CD4-positive, alpha-beta memory T cell (primary cell): Measurements from ENCODE around the gene TNNT1. TPM values are rescaled to one million over a fixed set of nuclear protein-coding genes. Genes with fewer than 3 reads are reported as not detected.

Experiments used
- CTCF ChIA-PET: fragments of 350-600 bp; sonication (Branson Sonifier 250); formaldehyde crosslinking; loops from one replicate; lab custom pipeline; 2021; ENCODE audit warnings: inconsistent platforms; ENCODE audit not compliant: partially characterized antibody; lab: Charles Lee
- POLR2A ChIA-PET: fragments of 350-600 bp; sonication (Branson Sonifier 250); formaldehyde crosslinking; loops from one replicate; lab custom pipeline; 2021; ENCODE audit not compliant: partially characterized antibody; lab: Charles Lee
- DNase-seq, 5 donors: peaks; one replicate each; pipeline versions ENCODE4 v3.0.0 to v3.0.0-alpha.2; 2020 to 2022; ENCODE audit warnings: mixed read lengths in 1 of 5
- H3K27ac ChIP-seq: one replicate; pipeline ENCODE4 v1.7.0; 2013; ENCODE audit warnings: low read depth, low read length
- H3K27me3 ChIP-seq: 2 replicates; pipeline ENCODE4 v1.7.0; 2013; ENCODE audit warnings: mild to moderate bottlenecking, low read length, moderate library complexity; ENCODE audit not compliant: insufficient read depth
- H3K36me3 ChIP-seq: 2 replicates; pipeline ENCODE4 v1.7.0; 2013; ENCODE audit warnings: mild to moderate bottlenecking, low read length, moderate library complexity; ENCODE audit not compliant: insufficient read depth
- H3K4me1 ChIP-seq: 2 replicates; pipeline ENCODE4 v1.7.0; 2013; ENCODE audit warnings: mild to moderate bottlenecking, low read length, moderate library complexity; ENCODE audit not compliant: insufficient read depth
- H3K4me3 ChIP-seq, 2 donors: one replicate each; pipeline ENCODE4 v1.7.0; 2013; ENCODE audit warnings: low read length in 2 of 2, mild to moderate bottlenecking in 1 of 2
- H3K9me3 ChIP-seq, 2 donors: one replicate each; pipeline ENCODE4 v1.7.0; 2013; ENCODE audit warnings: low read length in 2 of 2, control low read depth in 1 of 2; ENCODE audit not compliant: control insufficient read depth in 1 of 2
- H3K27ac Mint-ChIP-seq, 7 donors: one replicate each; pipeline ENCODE4 v1.8.0; 2020 to 2021; ENCODE audit warnings: mixed read lengths in 7 of 7, mild to moderate bottlenecking in 6 of 7, inconsistent platforms in 3 of 7, moderate library complexity in 3 of 7
- H3K27me3 Mint-ChIP-seq, 2 donors: one replicate each; pipeline ENCODE4 v1.8.0; 2020 to 2021; ENCODE audit warnings: mixed read lengths in 2 of 2
- H3K36me3 Mint-ChIP-seq, 2 donors: one replicate each; pipeline ENCODE4 v1.8.0; 2020 to 2021; ENCODE audit warnings: mixed read lengths in 2 of 2, inconsistent platforms in 1 of 2, mild to moderate bottlenecking in 1 of 2
- H3K4me1 Mint-ChIP-seq, 4 donors: one replicate each; pipeline ENCODE4 v1.8.0; 2020 to 2021; ENCODE audit warnings: mixed read lengths in 4 of 4, mild to moderate bottlenecking in 1 of 4
- H3K4me3 Mint-ChIP-seq, 8 donors: one replicate each; pipeline ENCODE4 v1.8.0; 2020 to 2021; ENCODE audit warnings: mixed read lengths in 8 of 8, mild to moderate bottlenecking in 7 of 8, moderate library complexity in 6 of 8, inconsistent platforms in 3 of 8
- H3K9me3 Mint-ChIP-seq, 8 donors: one replicate each; pipeline ENCODE4 v1.8.0; 2020 to 2021; ENCODE audit warnings: mixed read lengths in 8 of 8, mild to moderate bottlenecking in 5 of 8, inconsistent platforms in 3 of 8, moderate library complexity in 1 of 8
- intact Hi-C: fragments of 100-400 bp; cut with micrococcal nuclease; formaldehyde crosslinking; loops from one replicate; pipeline ENCODE4 v1.15.1; 2023
- polyA plus RNA-seq, 2 donors: library from polyadenylated mRNA; unstranded; fragments of 300-500 nt; fragmentation: Illumina TruSeq; gene quantifications; one replicate each; pipeline ENCODE4 v1.2.3, GENCODE V29; 2021
- total RNA-seq, 2 experiments: library from RNA; stranded (reverse); gene quantifications; one replicate each; pipeline ENCODE4 v1.2.3, GENCODE V29; 2021

Gene TNNT1
- total and polyA plus RNA-seq, 4 experiments from 2014 or later = not detected

DNA sequence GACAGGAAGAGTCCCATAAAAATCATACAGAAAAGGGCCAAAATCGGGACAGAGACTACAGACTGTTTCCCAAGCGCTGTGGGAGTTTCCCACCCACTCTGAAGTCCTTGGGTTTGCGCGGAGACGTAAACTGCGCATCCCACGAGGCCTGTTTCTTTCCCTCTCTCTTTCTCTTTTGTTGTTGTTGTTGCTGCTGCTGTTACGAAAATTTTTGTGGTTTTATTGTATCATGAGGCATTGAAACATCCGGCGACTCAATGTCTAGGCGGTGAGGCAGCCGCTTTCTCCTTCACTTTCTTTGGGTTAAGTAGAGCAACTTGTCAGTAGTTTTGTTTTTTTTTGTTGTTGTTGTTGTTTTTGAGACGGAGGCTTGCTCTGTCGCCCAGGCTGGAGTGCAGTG is 30.0 kb downstream of the TNNT1 start:
- H3K9me3 Mint-ChIP-seq = peaks cover 0 to 3% (median 0%) of the 10 kb centered on the region in 8 donors

DNA sequence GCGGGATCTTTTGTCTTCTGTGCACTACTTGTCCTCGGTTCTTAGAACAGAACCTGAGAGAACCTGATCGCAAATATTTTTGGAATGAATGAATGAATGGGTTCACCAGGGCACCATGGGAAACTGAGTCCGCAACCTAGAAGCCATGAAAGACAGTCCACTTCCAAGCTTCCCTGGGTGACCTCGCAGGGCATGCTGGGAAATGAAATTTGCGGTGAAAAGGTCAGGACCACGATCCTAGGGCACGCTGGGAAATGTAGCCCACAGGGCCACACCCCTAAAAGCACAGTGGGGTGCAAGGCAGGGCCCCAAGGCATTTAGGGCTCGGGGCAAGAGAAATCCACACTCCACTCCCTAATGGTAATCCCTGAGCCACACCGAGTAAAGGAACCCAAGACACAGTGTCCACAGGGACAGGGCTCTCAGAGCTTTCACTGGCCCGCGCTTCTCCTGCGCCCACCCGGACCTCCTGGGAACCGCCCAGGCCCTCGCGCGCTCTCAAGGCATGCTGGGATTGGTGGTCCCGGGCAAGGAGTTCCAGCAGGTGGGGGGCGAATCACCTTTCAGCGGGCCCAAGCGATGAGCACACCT is 30.5 kb downstream of the TNNT1 start:
- intact Hi-C loops = loop anchor here (2.0 to 5.0 kb wide), 3 partner anchors 42 to 524 kb away; partner anchors contain the start of genes PPP6R1, ZNF580 and ZNF581
- H3K36me3 ChIP-seq = no peaks in the 10 kb centered on the region
- H3K9me3 Mint-ChIP-seq = peaks cover 0 to 3% (median 0%) of the 10 kb centered on the region in 8 donors
- no peaks in the 10 kb centered on the region for H3K27me3 ChIP-seq
- CTCF ChIA-PET = interaction anchor here (1.2 kb wide), 1 partner anchor 136 kb away, joined by 3 read pairs; no protein-coding TSS in a partner anchor
- POLR2A ChIA-PET = interaction anchor here (0.6 to 2.8 kb wide), 15 partner anchors 8 to 671 kb away, joined by 3 to 13 read pairs (median 4); partner anchors contain the start of genes FIZ1, HSPBP1, PPP6R1 and RDH13
- H3K27ac Mint-ChIP-seq = peak overlapping the region; percentile 53 to 98 (median 97)
- H3K4me3 ChIP-seq = peak overlapping the region; percentile 58 to 96
- peak overlapping the region; percentile 64 for H3K27ac ChIP-seq
- no peaks in the 10 kb centered on the region for H3K9me3 ChIP-seq
- H3K36me3 Mint-ChIP-seq = peaks cover 0 to 16% of the 10 kb centered on the region in 2 donors
- peaks cover 15 to 53% (median 34%) of the 10 kb centered on the region in 4 donors for H3K4me1 Mint-ChIP-seq
- no peak for DNase-seq
- peak overlapping the region; percentile 90 to 100 (median 98) for H3K4me3 Mint-ChIP-seq
- peaks cover 31% of the 10 kb centered on the region for H3K4me1 ChIP-seq
- H3K27me3 Mint-ChIP-seq = peaks cover 4 to 11% of the 10 kb centered on the region in 2 donors

More for the DNA sequence above, 30.0 kb downstream of the TNNT1 start:
- Mint-ChIP-seq H3K27ac (peak overlapping the region; percentile 52 to 97 (median 79)), H3K4me1 (peaks cover 14 to 53% (median 34%) of the 10 kb centered on the region in 4 donors), H3K4me3 (peak overlapping the region; percentile 76 to 100 (median 94)), H3K27me3 (peaks cover 6 to 17% of the 10 kb centered on the region in 2 donors), H3K36me3 (peaks cover 0 to 16% of the 10 kb centered on the region in 2 donors)
- intact Hi-C loops = loop anchor here (2.0 to 5.0 kb wide), 3 partner anchors 42 to 523 kb away; partner anchors contain the start of genes PPP6R1, ZNF580 and ZNF581
- ChIA-PET POLR2A (interaction anchor here (2.8 kb wide), 1 partner anchor 38 kb away, joined by 13 read pairs; no protein-coding TSS in a partner anchor), CTCF (interaction anchor here (1.2 kb wide), 1 partner anchor 135 kb away, joined by 3 read pairs; no protein-coding TSS in a partner anchor)
- peak in 4 of 5 donors; percentile 24 to 69 (median 32) for DNase-seq
- Histone ChIP-seq H3K36me3 (no peaks in the 10 kb centered on the region), H3K9me3 (no peaks in the 10 kb centered on the region), H3K27ac (peak overlapping the region; percentile 64), H3K4me1 (peaks cover 31% of the 10 kb centered on the region), H3K27me3 (no peaks in the 10 kb centered on the region), H3K4me3 (no peak overlapping the region)

DNA sequence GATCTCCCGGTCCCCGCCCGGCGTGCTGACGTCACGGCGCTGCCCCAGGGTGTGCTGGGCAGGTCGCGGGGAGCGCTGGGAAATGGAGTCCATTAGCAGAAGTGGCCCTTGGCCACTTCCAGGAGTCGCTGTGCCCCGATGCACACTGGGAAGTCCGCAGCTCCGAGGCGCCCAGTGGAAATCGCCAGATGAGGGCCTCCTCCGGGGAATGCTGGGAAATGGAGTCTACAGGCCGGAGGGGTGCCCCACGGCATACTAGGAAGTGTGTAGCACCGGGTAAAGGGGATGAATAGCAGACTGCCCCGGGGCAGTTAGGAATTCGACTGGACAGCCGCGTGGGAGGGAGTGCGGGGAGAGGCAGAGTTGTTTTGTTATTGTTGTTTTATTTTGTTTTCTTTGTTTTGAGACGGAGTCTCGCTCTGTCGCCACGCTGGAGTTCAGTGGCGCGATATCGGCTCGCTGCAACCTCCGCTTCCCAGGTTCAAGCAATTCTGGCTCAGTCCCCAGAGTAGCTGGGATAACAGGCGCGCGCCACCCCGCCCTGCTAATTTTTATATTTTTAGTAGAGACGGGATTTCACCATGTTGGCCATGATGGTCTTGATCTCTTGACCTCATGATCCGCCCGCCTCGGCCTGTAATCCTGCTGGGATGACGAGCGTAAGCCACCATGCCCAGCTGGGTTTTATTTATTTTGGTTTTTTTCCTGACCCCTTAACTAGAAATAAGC is 31.2 kb downstream of the TNNT1 start:
- ChIA-PET POLR2A (interaction anchor here (0.5 to 2.8 kb wide), 26 partner anchors 9 to 670 kb away, joined by 3 to 13 read pairs (median 4); partner anchors contain the start of genes FIZ1, HSPBP1, KMT5C and PPP6R1), CTCF (interaction anchor here (1.1 to 1.2 kb wide), 2 partner anchors 29 to 137 kb away, joined by 3 read pairs; no protein-coding TSS in a partner anchor)
- peak overlapping the region; percentile 89 to 98 (median 97) for H3K27ac Mint-ChIP-seq
- H3K4me1 ChIP-seq = peaks cover 31% of the 10 kb centered on the region
- H3K27me3 Mint-ChIP-seq = peaks cover 3 to 6% of the 10 kb centered on the region in 2 donors
- peaks cover 0 to 3% (median 0%) of the 10 kb centered on the region in 8 donors for H3K9me3 Mint-ChIP-seq
- peak overlapping the region; percentile 90 to 100 (median 98) for H3K4me3 Mint-ChIP-seq
- peaks cover 0 to 16% of the 10 kb centered on the region in 2 donors for H3K36me3 Mint-ChIP-seq
- H3K36me3 ChIP-seq = no peaks in the 10 kb centered on the region
- H3K4me1 Mint-ChIP-seq = peaks cover 15 to 53% (median 34%) of the 10 kb centered on the region in 4 donors
- peak; percentile 94 to 97 (median 96) for DNase-seq
- peak overlapping the region; percentile 64 for H3K27ac ChIP-seq
- no peaks in the 10 kb centered on the region for H3K27me3 ChIP-seq
- intact Hi-C loops = loop anchor here (1.0 to 5.0 kb wide), 11 partner anchors 29 to 557 kb away; partner anchors contain the start of genes EPN1, KMT5C, PPP6R1 and RDH13
- H3K9me3 ChIP-seq = no peaks in the 10 kb centered on the region
- peak overlapping the region; percentile 58 to 96 for H3K4me3 ChIP-seq

DNA sequence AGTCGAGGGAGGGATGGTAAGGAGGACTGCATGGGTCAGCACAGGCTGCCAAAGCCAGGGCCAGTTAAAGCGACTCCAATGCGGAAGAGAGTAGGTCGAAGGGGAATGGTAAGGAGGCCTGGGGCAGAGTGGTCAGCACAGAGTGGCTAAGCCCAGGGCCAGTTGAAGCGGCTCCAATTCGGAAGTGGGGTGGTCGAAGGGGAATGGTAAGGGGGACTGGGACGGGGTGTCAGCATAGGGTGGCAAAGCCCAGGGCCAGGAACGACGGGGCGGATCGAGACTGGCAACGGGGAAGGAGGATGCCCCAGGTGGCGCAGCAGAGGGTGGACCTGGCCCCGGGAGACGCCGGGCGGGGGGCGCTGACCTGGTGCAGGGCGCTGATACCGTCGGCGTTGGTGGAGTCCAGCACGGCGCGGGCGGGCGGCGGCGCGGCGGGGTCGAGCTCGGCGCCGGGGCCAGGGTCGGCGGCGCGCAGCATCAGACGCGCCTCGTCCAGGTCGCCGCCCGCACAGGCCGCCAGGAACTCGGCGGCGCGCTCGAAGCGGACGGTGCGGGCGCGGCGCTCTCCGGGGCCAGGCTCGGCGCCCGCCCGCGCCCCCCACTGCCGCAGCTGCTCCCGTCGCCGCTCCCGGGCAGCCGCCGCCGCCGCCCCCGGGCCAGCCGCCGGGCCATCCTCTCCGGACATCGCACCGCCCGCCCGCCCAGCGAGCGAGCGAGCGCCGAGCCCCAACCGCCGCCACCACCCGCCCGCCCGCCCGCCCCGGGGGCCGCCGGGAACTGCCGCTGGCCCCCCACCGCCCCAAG is 31.9 kb downstream of the TNNT1 start, which contains the start of gene PPP1R12C:
Gene PPP1R12C, minus strand, starts transcription at position 779 of the 804 bp plus-strand sequence. Its CDS starts 94 bp downstream, at position 685.
- Mint-ChIP-seq H3K27ac (peak within 1 kb of the TSS; percentile 96 to 99 (median 98)), H3K9me3 (peaks cover 0 to 3% (median 0%) of the 10 kb centered on the region in 8 donors), H3K4me3 (peak within 1 kb of the TSS; percentile 98 to 100 (median 99)), H3K4me1 (peaks cover 15 to 53% (median 34%) of the 10 kb centered on the region in 4 donors), H3K27me3 (peaks cover 3 to 4% of the 10 kb centered on the region in 2 donors), H3K36me3 (peaks cover 0 to 16% of the 10 kb centered on the region in 2 donors)
- Histone ChIP-seq H3K27ac (peak within 1 kb of the TSS; percentile 73), H3K9me3 (no peaks in the 10 kb centered on the region), H3K4me1 (peaks cover 31% of the 10 kb centered on the region), H3K36me3 (no peaks in the 10 kb centered on the region), H3K4me3 (peak within 1 kb of the TSS; percentile 96 to 97), H3K27me3 (no peaks in the 10 kb centered on the region)
- ChIA-PET CTCF (interaction anchor here (1.1 kb wide), 1 partner anchor 28 kb away, joined by 3 read pairs; no protein-coding TSS in a partner anchor), POLR2A (interaction anchor here (0.5 to 2.8 kb wide), 25 partner anchors 29 to 669 kb away, joined by 3 to 13 read pairs (median 4); partner anchors contain the start of genes FIZ1, KMT5C, PPP6R1 and RDH13)
- intact Hi-C loops = loop anchor here (1.0 to 5.0 kb wide), 10 partner anchors 28 to 558 kb away; partner anchors contain the start of genes EPN1, KMT5C, PPP6R1 and RDH13
- DNase-seq = peak in 1 of 5 donors; percentile 24

DNA sequence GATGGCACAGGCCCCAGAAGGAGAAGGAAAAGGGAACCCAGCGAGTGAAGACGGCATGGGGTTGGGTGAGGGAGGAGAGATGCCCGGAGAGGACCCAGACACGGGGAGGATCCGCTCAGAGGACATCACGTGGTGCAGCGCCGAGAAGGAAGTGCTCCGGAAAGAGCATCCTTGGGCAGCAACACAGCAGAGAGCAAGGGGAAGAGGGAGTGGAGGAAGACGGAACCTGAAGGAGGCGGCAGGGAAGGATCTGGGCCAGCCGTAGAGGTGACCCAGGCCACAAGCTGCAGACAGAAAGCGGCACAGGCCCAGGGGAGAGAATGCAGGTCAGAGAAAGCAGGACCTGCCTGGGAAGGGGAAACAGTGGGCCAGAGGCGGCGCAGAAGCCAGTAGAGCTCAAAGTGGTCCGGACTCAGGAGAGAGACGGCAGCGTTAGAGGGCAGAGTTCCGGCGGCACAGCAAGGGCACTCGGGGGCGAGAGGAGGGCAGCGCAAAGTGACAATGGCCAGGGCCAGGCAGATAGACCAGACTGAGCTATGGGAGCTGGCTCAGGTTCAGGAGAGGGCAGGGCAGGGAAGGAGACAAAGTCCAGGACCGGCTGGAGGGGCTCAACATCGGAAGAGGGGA is 32.7 kb downstream of the TNNT1 start:
- peaks cover 31% of the 10 kb centered on the region for H3K4me1 ChIP-seq
- CTCF ChIA-PET = interaction anchor here (1.0 kb wide), 1 partner anchor 28 kb away, joined by 3 read pairs; no protein-coding TSS in a partner anchor
- H3K36me3 Mint-ChIP-seq = peaks cover 0 to 19% of the 10 kb centered on the region in 2 donors
- H3K9me3 Mint-ChIP-seq = peaks cover 0 to 3% (median 0%) of the 10 kb centered on the region in 8 donors
- H3K4me3 Mint-ChIP-seq = peak overlapping the region; percentile 88 to 99 (median 98)
- H3K9me3 ChIP-seq = no peaks in the 10 kb centered on the region
- intact Hi-C loops = loop anchor here (2.0 to 5.0 kb wide), 4 partner anchors 28 to 526 kb away; partner anchors contain the start of genes PPP6R1, ZNF580 and ZNF581
- peaks cover 2 to 4% of the 10 kb centered on the region in 2 donors for H3K27me3 Mint-ChIP-seq
- POLR2A ChIA-PET = interaction anchor here (0.8 to 2.8 kb wide), 12 partner anchors 28 to 538 kb away, joined by 3 to 13 read pairs (median 6); partner anchors contain the start of genes FIZ1, KMT5C, RDH13 and UBE2S
- H3K4me1 Mint-ChIP-seq = peaks cover 15 to 53% (median 35%) of the 10 kb centered on the region in 4 donors
- H3K27ac Mint-ChIP-seq = peak overlapping the region; percentile 96 to 99 (median 98)
- H3K4me3 ChIP-seq = peak overlapping the region; percentile 94 to 97
- peak overlapping the region; percentile 73 for H3K27ac ChIP-seq
- H3K27me3 ChIP-seq = no peaks in the 10 kb centered on the region
- DNase-seq = peak; percentile 32 to 64 (median 44)
- no peaks in the 10 kb centered on the region for H3K36me3 ChIP-seq
